K562 (cell line): ENCODE results near the gene SLC9A2. TPM values are rescaled to one million over a fixed set of nuclear protein-coding genes. Genes with fewer than 3 reads are reported as not detected.

ENCODE experiments used
- ATAC-seq: fragments of 200-7000 bp; cut with Tn5 transposase; 3 replicates; pipeline ENCODE4 v1.9.1; 2020; ENCODE audit warnings: moderate library complexity
- BruUV-seq: library from RNA; stranded (reverse); fragments of 400-500 nt; replicated peaks from 2 replicates; lab custom pipeline; 2021; lab: Mats Ljungman, UMichigan
- CTCF ChIA-PET: fragments of 300-600 bp; formaldehyde crosslinking; extraction: SDS; loops from one replicate; lab custom pipeline; 2021; ENCODE audit warnings: low intra/inter-chr PET ratio; lab: Yijun Ruan, JAX
- POLR2A ChIA-PET: fragments of 300-600, 350-650 bp; sonication (Branson Sonifier 250); formaldehyde crosslinking; extraction: SDS; loops from one replicate; lab custom pipeline; 2021; ENCODE audit warnings: antibody characterized with exemption, inconsistent platforms; lab: Yijun Ruan, JAX
- DNase-seq, 4 experiments: peaks; one replicate each; pipeline versions ENCODE4 v3.0.0 to v3.0.0-alpha.2; 2011 to 2018; ENCODE audit warnings: low spot score in 3 of 4, mixed read lengths in 3 of 4; ENCODE audit errors: extremely low read depth in 1 of 4
- FAIRE-seq: peaks from 2 replicates; lab custom pipeline; 2011; peaks lifted over from hg19 to GRCh38; lab: Jason Lieb, UNC
- H2AFZ ChIP-seq: 2 replicates; pipeline ENCODE4 v1.6.0; 2011; ENCODE audit warnings: low read depth, low read length, control low read depth, inconsistent platforms
- H3K27ac ChIP-seq: fragments of 200-600 bp; 3 replicates; pipeline ENCODE4 v1.8.0; 2011; ENCODE audit warnings: low read depth, mild to moderate bottlenecking, control low read depth, inconsistent platforms, low read length, moderate library complexity, mixed read lengths; ENCODE audit errors: extremely low read depth
- H3K27me3 ChIP-seq, 2 experiments: fragments of 300-600 bp in 1 of 2; 2 replicates in 1 of 2; 3 replicates in 1 of 2; pipeline versions ENCODE4 v1.6.0 to v1.8.0; 2011; ENCODE audit warnings: inconsistent platforms in 2 of 2, low read length in 2 of 2, mild to moderate bottlenecking in 1 of 2, mixed read lengths in 1 of 2, moderate library complexity in 1 of 2; ENCODE audit not compliant: control insufficient read depth in 2 of 2, insufficient read depth in 2 of 2
- H3K36me3 ChIP-seq: fragments of 300-600 bp; 3 replicates; pipeline ENCODE4 v1.8.0; 2011; ENCODE audit warnings: mild to moderate bottlenecking, low read length, inconsistent platforms; ENCODE audit not compliant: control insufficient read depth, insufficient read depth
- H3K4me1 ChIP-seq, 2 experiments: fragments of 200-600 bp in 1 of 2; replicated peaks in 1 of 2; 2 replicates in 1 of 2; 3 replicates in 1 of 2; pipeline versions ENCODE4 v1.5.1 to v1.8.0; 2011; ENCODE audit warnings: inconsistent platforms in 2 of 2, low read length in 2 of 2, mild to moderate bottlenecking in 1 of 2, mixed read lengths in 1 of 2, moderate library complexity in 1 of 2; ENCODE audit not compliant: control insufficient read depth in 2 of 2, insufficient read depth in 2 of 2
- H3K4me2 ChIP-seq: 2 replicates; pipeline ENCODE4 v1.6.1; 2011; ENCODE audit warnings: low read length, control low read depth, inconsistent platforms, mixed read lengths; ENCODE audit not compliant: insufficient read depth
- H3K4me3 ChIP-seq: fragments of 200-600 bp; sonication (generic), shearing (Covaris generic); 2 replicates; pipeline ENCODE4 v1.5.1; 2016; ENCODE audit warnings: control low read depth, inconsistent platforms
- H3K79me2 ChIP-seq: fragments of 200-600 bp; 3 replicates; pipeline ENCODE4 v1.8.0; 2011; ENCODE audit warnings: low read length, inconsistent platforms; ENCODE audit not compliant: control insufficient read depth, insufficient read depth
- H3K9ac ChIP-seq, 2 experiments: 2 replicates each; pipeline versions ENCODE4 v1.6.0 to v1.6.1; 2011; ENCODE audit warnings: low read depth in 2 of 2, low read length in 2 of 2, control low read depth in 1 of 2, inconsistent platforms in 1 of 2, mild to moderate bottlenecking in 1 of 2, mixed read lengths in 1 of 2; ENCODE audit not compliant: insufficient read depth in 1 of 2
- H3K9me1 ChIP-seq: one replicate; pipeline ENCODE4 v1.6.0; 2011; ENCODE audit warnings: inconsistent platforms, mild to moderate bottlenecking, low read length, moderate library complexity; ENCODE audit not compliant: control insufficient read depth, insufficient read depth
- H3K9me3 ChIP-seq: replicated peaks from 2 replicates; pipeline ENCODE4 v1.5.1; 2011; ENCODE audit warnings: low read depth, low read length, inconsistent platforms; ENCODE audit not compliant: control insufficient read depth, insufficient read depth
- H4K20me1 ChIP-seq: replicated peaks from 2 replicates; pipeline ENCODE4 v1.6.1; 2011; ENCODE audit warnings: low read length, inconsistent platforms, mixed read lengths; ENCODE audit not compliant: control insufficient read depth, insufficient read depth
- CEBPB ChIP-seq: fragments of 450-650 bp; IDR thresholded peaks from 2 replicates; pipeline ENCODE4 v1.6.1; 2016; ENCODE audit warnings: missing genetic modification characterization, missing compliant biosample characterization
- CREB3L1 ChIP-seq: fragments of 450-650 bp; IDR thresholded peaks from 2 replicates; pipeline ENCODE4 v1.6.1; 2014; ENCODE audit warnings: low read depth, mild to moderate bottlenecking, moderate library complexity, borderline replicate concordance
- MYBL2 ChIP-seq, 2 experiments: fragments of 450-650 bp in 1 of 2; sonication (generic) in 1 of 2; formaldehyde crosslinking in 1 of 2; IDR thresholded peaks; 2 replicates each; pipeline versions ENCODE4 v1.6.1 to v1.8.1; 2017 to 2022; ENCODE audit warnings: borderline replicate concordance in 1 of 2, inconsistent platforms in 1 of 2, low read depth in 1 of 2, mild to moderate bottlenecking in 1 of 2, missing genetic modification reagents in 1 of 2, moderate library complexity in 1 of 2
- NCOA1 ChIP-seq: fragments of 450-650 bp; IDR thresholded peaks from 2 replicates; pipeline ENCODE4 v1.6.1; 2016; ENCODE audit warnings: low read depth
- NFYB ChIP-seq: IDR thresholded peaks from 2 replicates; pipeline ENCODE4 v1.6.1; 2011; ENCODE audit warnings: mild to moderate bottlenecking, moderate library complexity; ENCODE audit not compliant: insufficient read length; ENCODE audit errors: extremely low read depth
- NR2C1 ChIP-seq, 2 experiments: fragments of 450-650 bp; IDR thresholded peaks; 2 replicates each; pipeline ENCODE4 v1.6.1; 2017; ENCODE audit warnings: mild to moderate bottlenecking in 2 of 2, antibody characterized with exemption in 1 of 2, inconsistent platforms in 1 of 2, missing compliant biosample characterization in 1 of 2, missing genetic modification characterization in 1 of 2
- RBM15 ChIP-seq: fragments of 200-400 bp; formaldehyde crosslinking; IDR thresholded peaks from 2 replicates; pipeline ENCODE4 v1.6.1; 2018; ENCODE audit warnings: mild to moderate bottlenecking, low read length, moderate library complexity; ENCODE audit not compliant: insufficient read depth
- SIN3B ChIP-seq: fragments of 450-650 bp; IDR thresholded peaks from 2 replicates; pipeline ENCODE4 v1.6.1; 2017; ENCODE audit warnings: low read depth, mild to moderate bottlenecking, moderate library complexity
- SMARCC2 ChIP-seq: fragments of 450-650 bp; IDR thresholded peaks from 2 replicates; pipeline ENCODE4 v1.6.1; 2017; ENCODE audit warnings: antibody characterized with exemption, moderate library complexity, mild to moderate bottlenecking, low read depth
- TRIM24 ChIP-seq, 2 experiments: fragments of 450-650 bp; IDR thresholded peaks; 2 replicates each; pipeline ENCODE4 v1.6.1; 2016
- ZNF197 ChIP-seq: fragments of 200-800 bp; sonication (Bioruptor generic); IDR thresholded peaks from 2 replicates; pipeline ENCODE4 v1.6.1; 2016; ENCODE audit warnings: low read depth, missing genetic modification characterization, missing compliant biosample characterization
- ZNF431 ChIP-seq: sonication (generic); formaldehyde crosslinking; IDR thresholded peaks from 2 replicates; pipeline ENCODE4 v1.8.0; 2022; ENCODE audit warnings: mild to moderate bottlenecking, missing genetic modification reagents
- ZNF592 ChIP-seq: fragments of 450-650 bp; IDR thresholded peaks from 2 replicates; pipeline ENCODE4 v1.6.1; 2017; ENCODE audit warnings: antibody characterized with exemption, mild to moderate bottlenecking
- ZNF77 ChIP-seq: fragments of 250-450 bp; sonication (Bioruptor Pico); IDR thresholded peaks from 2 replicates; pipeline ENCODE4 v1.5.0; 2020
- WGBS: fragments of 100-300 bp; shearing (Covaris generic); methylation state at CpG from one replicate; pipeline ENCODE4 v1.1.6; 2016; ENCODE audit warnings: low coverage, mixed read lengths; ENCODE audit not compliant: insufficient coverage; ENCODE audit errors: missing lambda C conversion rate; 5-methylcytosine and 5-hydroxymethylcytosine counted together
- in situ Hi-C: fragments of 300-500 bp; cut with MboI; formaldehyde crosslinking; loops from 4 replicates; pipeline ENCODE4 v1.15.0; 2018; ENCODE audit warnings: inconsistent platforms, mixed read lengths
- intact Hi-C: fragments of 100-400 bp; cut with micrococcal nuclease; formaldehyde crosslinking; loops from 2 replicates; pipeline ENCODE4 v1.14.2; 2022
- polyA plus RNA-seq, 8 experiments: library from polyadenylated mRNA; depleted of rRNA in 4 of 8; stranded (reverse) in 5 of 8; unstranded in 3 of 8; fragments of >200 nt; fragmentation: Nextera tagmentation in 2 of 8; fragmentation: Illumina TruSeq in 1 of 8; extraction: Ambion mirVana in 2 of 8; extraction: Trizol in 1 of 8; gene quantifications; 2 replicates each; pipeline versions ENCODE4 v1.2.1 to v1.2.3, GENCODE V29; 2011 to 2014; ENCODE audit warnings: inconsistent platforms in 1 of 8, missing spikeins in 1 of 8
- total RNA-seq, 7 experiments: library from RNA; depleted of rRNA in 6 of 7; stranded (reverse); fragments of >200 nt in 6 of 7; fragmentation: Illumina TruSeq in 2 of 7; extraction: Trizol in 2 of 7; gene quantifications; 2 replicates each; pipeline versions ENCODE4 v1.2.1 to v1.2.3, GENCODE V29; 2011 to 2021; ENCODE audit warnings: low replicate concordance in 1 of 7
- TF ChIP-seq, protein P1 (sequence below): fragments of 200-800 bp; sonication (Bioruptor generic); IDR thresholded peaks from 2 replicates; pipeline ENCODE4 v1.6.1; 2017; ENCODE audit warnings: missing genetic modification characterization, missing compliant biosample characterization

SLC9A2 gene
- total and polyA plus RNA-seq, 9 of the 15 experiments (the other 6 are each of a cell fraction or from before 2014, with no cell fraction given) = 0.45 to 3.3 (median 1.6) TPM

DNA sequence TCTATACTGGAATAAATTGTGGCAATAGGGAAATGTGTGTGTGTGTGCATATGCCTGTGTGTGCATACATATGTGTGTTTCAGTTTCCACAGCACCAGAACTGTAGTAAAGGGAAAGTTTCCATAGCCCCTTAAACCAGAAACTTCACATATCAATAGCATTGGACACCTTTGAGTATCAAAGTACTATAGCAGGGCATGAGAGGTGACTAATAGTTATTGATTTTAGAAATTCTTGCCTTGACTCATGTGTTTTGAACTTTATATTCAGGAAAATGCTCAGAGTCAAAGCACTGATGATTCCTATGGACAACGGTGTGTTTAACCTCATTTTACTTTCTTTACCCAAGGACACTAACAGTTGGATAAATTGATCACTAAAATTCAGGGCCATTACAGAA, 50.0 kb downstream of the SLC9A2 start:
- intact Hi-C loops = no loop called here
- BruUV-seq = no TSS peak
- H3K9me1 ChIP-seq = no peaks in the 10 kb centered on the region
- H3K79me2 ChIP-seq = no peaks in the 10 kb centered on the region
- H3K4me2 ChIP-seq = no peak overlapping the region
- in situ Hi-C loops = no loop called here
- no peak overlapping the region for H2AFZ ChIP-seq
- POLR2A ChIA-PET = no interaction called here
- no peak overlapping the region for H3K4me3 ChIP-seq
- no peak for DNase-seq
- CTCF ChIA-PET = no interaction called here
- no peaks in the 10 kb centered on the region for H4K20me1 ChIP-seq
- no peaks in the 10 kb centered on the region for H3K27me3 ChIP-seq
- H3K4me1 ChIP-seq = peaks cover 0 to 6% of the 10 kb centered on the region in 2 experiments; a peak in 2 of 5 replicates
- no peak for FAIRE-seq
- no peak overlapping the region for H3K9ac ChIP-seq
- H3K27ac ChIP-seq = no peak overlapping the region
- 74% methylated on average over 1 of the region's 1 CpG for WGBS
- H3K9me3 ChIP-seq = no peaks in the 10 kb centered on the region
- H3K36me3 ChIP-seq = no peaks in the 10 kb centered on the region; the same call in 1 of the 3 replicates
- no peak for ATAC-seq
- TF ChIP-seq TRIM24 (IDR thresholded peaks at IDR 0.05) (no peak), RBM15 (no peak), ZNF592 (no peak), NCOA1 (no peak), NFYB (no peak), CEBPB (tag) (no peak), ZNF431 (CRISPR knock-in tag) (no peak), NR2C1 (IDR thresholded peaks at IDR 0.05) (no peak), NR2C1 (tag; IDR thresholded peaks at IDR 0.05) (no peak), CREB3L1 (no peak), ZNF77 (CRISPR knock-in tag) (no peak), ZNF197 (CRISPR knock-in tag) (no peak), MYBL2 (IDR thresholded peaks at IDR 0.05; ENCODE audit: low read depth) (no peak), MYBL2 (CRISPR knock-in tag; IDR thresholded peaks at IDR 0.05; ENCODE audit: borderline replicate concordance) (no peak), SIN3B (no peak), SMARCC2 (no peak)
- TF ChIP-seq, protein P1, sequence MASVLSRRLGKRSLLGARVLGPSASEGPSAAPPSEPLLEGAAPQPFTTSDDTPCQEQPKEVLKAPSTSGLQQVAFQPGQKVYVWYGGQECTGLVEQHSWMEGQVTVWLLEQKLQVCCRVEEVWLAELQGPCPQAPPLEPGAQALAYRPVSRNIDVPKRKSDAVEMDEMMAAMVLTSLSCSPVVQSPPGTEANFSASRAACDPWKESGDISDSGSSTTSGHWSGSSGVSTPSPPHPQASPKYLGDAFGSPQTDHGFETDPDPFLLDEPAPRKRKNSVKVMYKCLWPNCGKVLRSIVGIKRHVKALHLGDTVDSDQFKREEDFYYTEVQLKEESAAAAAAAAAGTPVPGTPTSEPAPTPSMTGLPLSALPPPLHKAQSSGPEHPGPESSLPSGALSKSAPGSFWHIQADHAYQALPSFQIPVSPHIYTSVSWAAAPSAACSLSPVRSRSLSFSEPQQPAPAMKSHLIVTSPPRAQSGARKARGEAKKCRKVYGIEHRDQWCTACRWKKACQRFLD (CRISPR knock-in tag) = no peak
